Osteocyte (in vitro differentiated cells): ENCODE measurements around the gene KLHL41. TPM values are rescaled to one million over a fixed set of nuclear protein-coding genes. Genes with fewer than 3 reads are reported as not detected.

Experiments used
- DNase-seq: peaks from one replicate; pipeline ENCODE4 v3.0.0; 2021; ENCODE audit warnings: mixed read lengths; ENCODE audit not compliant: unreplicated experiment; ENCODE audit errors: extremely low spot score
- H3K27ac Mint-ChIP-seq: one replicate; pipeline ENCODE4 v1.8.0; 2021; ENCODE audit warnings: mild to moderate bottlenecking, mixed read lengths; ENCODE audit not compliant: unreplicated experiment
- H3K27me3 Mint-ChIP-seq: one replicate; pipeline ENCODE4 v1.8.0; 2021; ENCODE audit warnings: mixed read lengths; ENCODE audit not compliant: unreplicated experiment
- H3K36me3 Mint-ChIP-seq: one replicate; pipeline ENCODE4 v1.8.0; 2021; ENCODE audit warnings: mixed read lengths; ENCODE audit not compliant: unreplicated experiment
- H3K4me1 Mint-ChIP-seq: one replicate; pipeline ENCODE4 v1.8.0; 2021; ENCODE audit warnings: mixed read lengths; ENCODE audit not compliant: unreplicated experiment
- H3K4me3 Mint-ChIP-seq: one replicate; pipeline ENCODE4 v1.8.0; 2021; ENCODE audit warnings: mild to moderate bottlenecking, moderate library complexity, mixed read lengths; ENCODE audit not compliant: unreplicated experiment
- H3K9me3 Mint-ChIP-seq: one replicate; pipeline ENCODE4 v1.8.0; 2021; ENCODE audit warnings: mixed read lengths; ENCODE audit not compliant: unreplicated experiment
- CTCF ChIP-seq: fragments of 200-600 bp; sonication (generic); IDR thresholded peaks from 2 replicates; pipeline ENCODE4 v1.5.0; 2021; ENCODE audit warnings: antibody characterized with exemption, mild to moderate bottlenecking, moderate library complexity
- total RNA-seq: library from RNA; stranded (reverse); gene quantifications from 2 replicates; pipeline ENCODE4 v1.2.1, GENCODE V29; 2021

The KLHL41 gene
- total RNA-seq, 1 donor from 2014 or later = 1.5 TPM

GRCh38 chr2:169490834-169491233, 18.7 kb upstream of the KLHL41 start:
- no peak for DNase-seq
- Mint-ChIP-seq H3K4me3 (no peak overlapping the region), H3K9me3 (no peaks in the 10 kb centered on the region), H3K4me1 (no peaks in the 10 kb centered on the region), H3K27ac (no peak overlapping the region), H3K27me3 (no peaks in the 10 kb centered on the region), H3K36me3 (peaks cover 12% of the 10 kb centered on the region)
- TF ChIP-seq CTCF = no peak

GRCh38 chr2:169491378-169491777, 18.1 kb upstream of the KLHL41 start:
- TF ChIP-seq CTCF = no peak
- H3K27me3 Mint-ChIP-seq = no peaks in the 10 kb centered on the region
- H3K27ac Mint-ChIP-seq = no peak overlapping the region
- no peak overlapping the region for H3K4me3 Mint-ChIP-seq
- no peak for DNase-seq
- H3K9me3 Mint-ChIP-seq = no peaks in the 10 kb centered on the region
- peaks cover 11% of the 10 kb centered on the region for H3K36me3 Mint-ChIP-seq
- H3K4me1 Mint-ChIP-seq = no peaks in the 10 kb centered on the region

- Mint-ChIP-seq H3K36me3 (peaks cover 15% of the 10 kb centered on the region), H3K9me3 (no peaks in the 10 kb centered on the region), H3K4me3 (no peak overlapping the region), H3K27ac (no peak overlapping the region), H3K27me3 (no peaks in the 10 kb centered on the region), H3K4me1 (no peaks in the 10 kb centered on the region)
- TF ChIP-seq CTCF = no peak
- no peak for DNase-seq
These were observed 16.1 kb upstream of the KLHL41 start for GRCh38 chr2:169493360-169493759.

GRCh38 chr2:169495310-169495928, 14.1 kb upstream of the KLHL41 start:
- no peak for TF ChIP-seq CTCF
- Mint-ChIP-seq H3K36me3 (peaks cover 20% of the 10 kb centered on the region), H3K9me3 (no peaks in the 10 kb centered on the region), H3K27me3 (no peaks in the 10 kb centered on the region), H3K4me1 (no peaks in the 10 kb centered on the region), H3K27ac (no peak overlapping the region), H3K4me3 (no peak overlapping the region)
- no peak for DNase-seq

GRCh38 chr2:169504651-169505050, 4.9 kb upstream of the KLHL41 start:
- Mint-ChIP-seq H3K4me1 (peaks cover 20% of the 10 kb centered on the region), H3K27me3 (no peaks in the 10 kb centered on the region), H3K4me3 (no peak overlapping the region), H3K9me3 (peaks cover 5% of the 10 kb centered on the region), H3K27ac (no peak overlapping the region), H3K36me3 (peaks cover 24% of the 10 kb centered on the region)
- TF ChIP-seq CTCF = no peak
- no peak for DNase-seq
